ENCODE measurements around the gene GALNT14. TPM values are rescaled to one million over a fixed set of nuclear protein-coding genes. Genes with fewer than 3 reads are reported as not detected.

Gene GALNT14
- total and polyA plus RNA-seq, 8 donors: 1.9 to 9.1 (median 2.8) TPM

- FAIRE-seq: no peak
- WGBS, 2 donors: 60 to 64% methylated on average over 5 of the region's 5 CpGs
- Histone ChIP-seq H3K27me3 (no peaks in the 10 kb centered on the region), H3K27ac (no peak overlapping the region), H3K4me3 (no peak overlapping the region), H3K9me3 (no peaks in the 10 kb centered on the region), H3K36me3 (no peaks in the 10 kb centered on the region), H3K4me1 (no peaks in the 10 kb centered on the region)
- intact Hi-C loops (cut with DNase I): no loop called here
- no peak for DNase-seq
- ATAC-seq: no peak
- TF ChIP-seq CTCF (IDR thresholded peaks at IDR 0.05): no peak
Observed at GRCh38 chr2:30978044-30978443, 160.2 kb downstream of the GALNT14 start.

- H3K27me3 ChIP-seq: no peaks in the 10 kb centered on the region
- no peaks in the 10 kb centered on the region for H3K36me3 ChIP-seq
- ATAC-seq (no peak), FAIRE-seq (no peak), DNase-seq (no peak)
- H3K4me3 ChIP-seq: no peak overlapping the region
- no peak overlapping the region for H3K27ac ChIP-seq
- no peaks in the 10 kb centered on the region for H3K9me3 ChIP-seq
- no peaks in the 10 kb centered on the region for H3K4me1 ChIP-seq
- TF ChIP-seq CTCF (IDR thresholded peaks at IDR 0.05): no peak
- 62 to 81% methylated on average over 3 of the region's 3 CpGs for WGBS, 2 donors
- intact Hi-C loops (cut with DNase I): no loop called here
Observed at GRCh38 chr2:30975156-30975555, 163.1 kb downstream of the GALNT14 start.

- Histone ChIP-seq H3K27me3 (no peaks in the 10 kb centered on the region), H3K4me1 (no peaks in the 10 kb centered on the region), H3K27ac (no peak overlapping the region), H3K9me3 (no peaks in the 10 kb centered on the region), H3K4me3 (no peak overlapping the region), H3K36me3 (no peaks in the 10 kb centered on the region)
- no peak for FAIRE-seq
- no peak for ATAC-seq
- intact Hi-C loops (cut with DNase I): no loop called here
- TF ChIP-seq CTCF (IDR thresholded peaks at IDR 0.05): no peak
- WGBS, 2 donors: 60 to 63% methylated on average over 5 of the region's 5 CpGs
- DNase-seq: no peak
Observed at GRCh38 chr2:30974554-30974953, 163.7 kb downstream of the GALNT14 start.

GRCh38 chr2:30974092-30974491, 164.1 kb downstream of the GALNT14 start:
- H3K9me3 ChIP-seq: no peaks in the 10 kb centered on the region
- H3K4me3 ChIP-seq: no peak overlapping the region
- DNase-seq: no peak
- intact Hi-C loops (cut with DNase I): no loop called here
- no peaks in the 10 kb centered on the region for H3K4me1 ChIP-seq
- no peaks in the 10 kb centered on the region for H3K36me3 ChIP-seq
- no peaks in the 10 kb centered on the region for H3K27me3 ChIP-seq
- no peak for TF ChIP-seq CTCF (IDR thresholded peaks at IDR 0.05)
- no peak overlapping the region for H3K27ac ChIP-seq
- ATAC-seq: no peak
- no peak for FAIRE-seq
- WGBS, 2 donors: 81 to 86% methylated on average over 1 of the region's 1 CpG

- intact Hi-C loops (cut with DNase I): no loop called here
- Histone ChIP-seq H3K27me3 (no peaks in the 10 kb centered on the region), H3K9me3 (no peaks in the 10 kb centered on the region), H3K4me3 (no peak overlapping the region), H3K27ac (no peak overlapping the region), H3K4me1 (no peaks in the 10 kb centered on the region), H3K36me3 (no peaks in the 10 kb centered on the region)
- ATAC-seq (no peak), DNase-seq (no peak), FAIRE-seq (no peak)
- no peak for TF ChIP-seq CTCF (IDR thresholded peaks at IDR 0.05)
- WGBS, 2 donors: 66 to 74% methylated on average over 19 of the region's 19 CpGs
Observed at GRCh38 chr2:30971231-30972025, 166.8 kb downstream of the GALNT14 start.
